HG02938 (cell line): ENCODE measurements around the gene PCGF1.

ENCODE experiments used
- ATAC-seq: cut with Tn5 transposase; IDR thresholded peaks from one replicate; pipeline ENCODE4 v1.9.1; 2021; ENCODE audit warnings: mild to moderate bottlenecking, moderate library complexity; ENCODE audit not compliant: unreplicated experiment

The PCGF1 gene

DNA sequence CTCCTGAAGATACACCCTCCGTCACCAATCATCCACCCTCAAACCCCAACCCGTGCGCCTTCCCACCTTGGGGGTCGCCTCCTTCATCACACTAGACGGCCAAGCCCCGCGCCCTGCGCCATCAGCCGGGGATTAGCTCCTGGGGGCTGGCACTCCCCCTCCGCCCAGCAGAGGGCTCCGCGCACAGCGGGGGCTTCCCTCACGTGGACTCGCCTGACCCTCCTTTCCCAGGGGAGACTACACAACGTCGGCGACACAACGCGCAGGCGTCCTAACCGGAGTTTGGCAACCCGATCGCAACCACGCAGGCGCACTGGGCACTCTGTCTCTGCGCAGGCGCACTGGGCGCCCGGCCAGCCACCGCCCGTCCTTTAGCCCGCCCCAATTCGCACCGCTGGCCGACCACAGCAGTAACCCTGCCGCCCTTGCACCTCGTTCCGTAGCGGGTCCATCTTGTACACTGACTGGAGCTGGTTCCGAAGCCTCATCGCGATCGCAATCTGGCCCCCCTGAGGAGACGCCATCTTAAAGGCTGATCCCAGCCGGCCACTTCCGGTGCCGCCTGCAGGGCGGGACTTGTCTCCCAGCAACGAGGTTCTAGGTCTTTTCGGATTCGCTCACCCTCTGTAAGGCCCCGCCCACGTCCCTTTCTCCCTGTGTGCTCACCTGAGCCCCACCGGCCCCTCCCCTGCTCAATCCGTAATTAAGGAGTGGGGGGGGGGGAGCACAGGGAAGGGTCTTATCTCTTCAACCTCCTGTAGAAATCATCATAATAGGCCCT lies at the start of gene PCGF1:
Gene PCGF1, minus strand, starts transcription at position 551 of the 781 bp plus-strand sequence. Its CDS starts 27 bp downstream, at position 524.
- peak; percentile 96 for ATAC-seq

DNA sequence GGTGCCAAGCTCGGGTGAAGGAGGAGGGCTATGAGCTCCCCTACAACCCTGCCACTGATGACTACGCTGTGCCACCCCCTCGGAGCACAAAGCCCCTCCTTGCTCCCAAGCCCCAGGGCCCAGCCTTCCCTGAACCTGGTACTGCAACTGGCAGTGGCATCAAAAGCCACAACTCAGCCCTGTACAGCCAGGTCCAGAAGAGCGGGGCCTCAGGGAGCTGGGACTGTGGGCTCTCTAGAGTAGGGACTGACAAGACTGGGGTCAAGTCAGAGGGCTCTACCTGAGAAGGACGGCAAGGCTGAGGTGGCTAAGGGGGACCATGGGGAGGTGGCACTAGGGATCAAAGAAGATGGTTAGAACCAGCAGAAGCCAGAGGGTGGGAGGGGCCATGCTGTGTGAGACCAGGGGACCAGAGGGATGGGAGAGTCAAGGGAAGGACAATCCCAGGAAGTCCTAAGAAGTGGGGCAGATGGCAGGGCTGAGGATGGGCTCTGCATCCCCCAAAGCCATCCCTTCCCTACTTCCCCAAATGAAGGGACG lies 49.4 kb upstream of the PCGF1 start:
- no peak for ATAC-seq

DNA sequence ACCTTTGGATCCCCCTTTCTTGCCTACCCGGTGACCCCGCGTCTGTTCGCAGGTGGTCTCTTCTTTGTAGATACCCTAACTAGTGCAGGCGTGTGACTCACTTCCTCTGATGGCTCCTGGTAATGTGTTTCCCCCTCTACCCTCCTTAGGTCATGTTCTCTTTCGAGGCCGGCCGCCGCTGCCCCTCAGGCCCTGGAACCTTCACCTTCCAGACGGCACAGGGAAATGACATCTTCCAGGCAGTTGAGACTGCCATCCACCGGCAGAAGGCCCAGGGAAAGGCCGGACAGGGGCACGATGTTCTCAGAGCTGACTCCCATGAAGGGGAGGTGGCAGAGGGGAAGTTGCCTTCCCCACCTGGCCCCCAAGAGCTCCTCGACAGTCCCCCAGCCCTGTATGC lies 48.7 kb upstream of the PCGF1 start:
- no peak for ATAC-seq

DNA sequence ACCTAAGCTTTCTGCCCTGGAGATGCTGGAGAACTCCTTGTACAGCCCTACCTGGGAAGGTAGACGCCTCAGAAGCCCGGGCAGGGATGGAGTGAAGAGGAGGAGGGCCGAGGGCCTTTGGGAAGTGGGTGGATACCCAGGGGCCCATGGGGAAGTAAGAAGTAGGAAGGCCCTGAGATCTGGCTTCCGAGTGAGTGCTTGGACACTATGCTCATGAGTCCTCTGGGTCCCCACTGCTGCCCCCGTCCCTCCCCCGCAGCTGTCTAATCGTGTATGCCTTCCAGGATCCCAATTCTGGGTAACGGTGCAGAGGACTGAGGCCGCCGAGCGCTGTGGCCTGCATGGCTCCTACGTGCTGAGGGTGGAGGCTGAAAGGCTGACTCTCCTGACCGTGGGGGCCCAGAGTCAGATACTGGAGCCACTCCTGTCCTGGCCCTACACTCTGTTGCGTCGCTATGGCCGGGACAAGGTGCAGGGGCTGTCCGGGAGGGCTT lies 48.2 kb upstream of the PCGF1 start:
- no peak for ATAC-seq

DNA sequence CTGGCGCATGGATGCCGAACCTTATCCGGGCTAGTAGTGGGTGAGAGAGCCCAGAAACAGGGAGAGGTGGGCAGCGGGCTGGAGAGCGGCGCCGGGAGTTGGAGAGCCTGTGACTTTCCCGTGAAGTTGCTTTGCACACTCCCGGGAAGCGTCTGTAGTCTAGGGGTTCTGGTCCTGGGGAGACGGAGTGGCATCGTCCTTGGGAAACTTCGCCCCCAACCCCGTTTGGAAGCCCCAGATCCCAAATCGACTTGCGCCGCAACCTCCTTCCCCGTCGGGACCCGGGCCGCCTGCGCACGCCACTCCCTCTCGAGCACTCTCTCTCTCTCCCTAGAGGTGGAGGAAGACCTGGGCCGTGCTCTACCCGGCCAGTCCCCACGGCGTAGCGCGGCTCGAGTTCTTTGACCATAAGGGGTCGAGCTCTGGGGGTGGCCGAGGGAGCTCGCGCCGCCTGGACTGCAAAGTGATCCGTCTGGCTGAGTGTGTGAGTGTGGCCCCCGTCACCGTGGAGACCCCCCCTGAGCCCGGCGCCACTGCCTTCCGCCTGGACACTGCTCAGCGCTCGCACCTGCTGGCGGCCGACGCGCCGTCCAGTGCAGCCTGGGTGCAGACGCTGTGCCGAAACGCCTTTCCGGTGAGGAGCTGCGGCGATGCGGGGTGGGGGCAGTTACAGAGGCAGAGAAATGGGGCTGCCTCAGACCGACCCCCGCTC lies 47.5 kb upstream of the PCGF1 start:
- peak; percentile 37 for ATAC-seq

DNA sequence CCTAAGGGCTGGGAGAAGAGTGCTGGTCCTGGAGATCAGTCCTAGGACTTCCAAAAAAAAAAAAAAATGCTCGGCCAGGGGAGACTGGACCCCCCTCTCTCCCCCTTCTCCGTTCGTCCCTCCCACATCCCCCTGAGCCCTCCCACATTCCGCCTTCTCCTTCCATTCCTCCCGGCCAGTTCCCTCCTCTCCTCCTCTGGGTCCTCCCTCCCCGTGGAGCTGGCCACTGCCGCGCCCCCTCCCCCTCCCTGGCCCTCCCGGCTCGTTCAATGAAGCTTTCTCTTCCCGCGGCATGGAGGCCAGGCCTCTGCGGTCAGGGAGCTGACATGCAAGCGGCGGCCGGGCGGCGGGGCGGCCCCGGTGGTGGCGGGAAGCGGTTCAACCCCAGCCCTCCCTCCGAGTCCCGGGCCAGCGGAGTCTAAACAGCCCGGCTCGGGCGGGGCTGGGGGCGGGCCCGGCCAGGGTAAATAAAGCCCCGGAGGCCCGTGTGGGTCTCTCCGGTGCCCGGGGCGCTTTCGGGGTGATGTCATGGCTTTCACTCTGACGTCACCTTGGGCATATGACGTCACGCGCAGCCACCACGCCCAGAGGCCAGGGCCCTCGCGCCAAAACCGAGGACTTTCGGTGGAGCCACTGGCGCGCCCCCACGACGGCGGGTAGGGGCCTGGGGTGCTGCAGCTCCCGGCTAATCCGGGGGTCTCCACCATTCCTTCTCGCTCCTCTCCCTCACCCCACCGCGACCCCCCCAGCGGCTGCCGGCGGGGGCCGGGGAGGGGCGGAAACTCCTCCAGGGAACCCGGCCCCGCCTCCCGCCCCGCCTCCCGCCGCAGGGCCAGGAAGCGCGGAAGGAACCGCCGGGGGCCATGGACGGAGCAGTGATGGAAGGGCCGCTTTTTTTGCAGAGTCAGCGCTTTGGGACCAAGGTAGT lies 46.7 kb upstream of the PCGF1 start, which contains the start of the genes DOK1 and LOXL3:
Gene DOK1, plus strand, starts transcription at position 829 of the 928 bp plus-strand sequence. Its CDS starts 35 bp downstream, at position 864.
Gene LOXL3, minus strand, starts transcription at position 51 of the 928 bp plus-strand sequence. CDS start 1,308 bp downstream, outside the sequence.
- ATAC-seq, result peak; percentile 48

DNA sequence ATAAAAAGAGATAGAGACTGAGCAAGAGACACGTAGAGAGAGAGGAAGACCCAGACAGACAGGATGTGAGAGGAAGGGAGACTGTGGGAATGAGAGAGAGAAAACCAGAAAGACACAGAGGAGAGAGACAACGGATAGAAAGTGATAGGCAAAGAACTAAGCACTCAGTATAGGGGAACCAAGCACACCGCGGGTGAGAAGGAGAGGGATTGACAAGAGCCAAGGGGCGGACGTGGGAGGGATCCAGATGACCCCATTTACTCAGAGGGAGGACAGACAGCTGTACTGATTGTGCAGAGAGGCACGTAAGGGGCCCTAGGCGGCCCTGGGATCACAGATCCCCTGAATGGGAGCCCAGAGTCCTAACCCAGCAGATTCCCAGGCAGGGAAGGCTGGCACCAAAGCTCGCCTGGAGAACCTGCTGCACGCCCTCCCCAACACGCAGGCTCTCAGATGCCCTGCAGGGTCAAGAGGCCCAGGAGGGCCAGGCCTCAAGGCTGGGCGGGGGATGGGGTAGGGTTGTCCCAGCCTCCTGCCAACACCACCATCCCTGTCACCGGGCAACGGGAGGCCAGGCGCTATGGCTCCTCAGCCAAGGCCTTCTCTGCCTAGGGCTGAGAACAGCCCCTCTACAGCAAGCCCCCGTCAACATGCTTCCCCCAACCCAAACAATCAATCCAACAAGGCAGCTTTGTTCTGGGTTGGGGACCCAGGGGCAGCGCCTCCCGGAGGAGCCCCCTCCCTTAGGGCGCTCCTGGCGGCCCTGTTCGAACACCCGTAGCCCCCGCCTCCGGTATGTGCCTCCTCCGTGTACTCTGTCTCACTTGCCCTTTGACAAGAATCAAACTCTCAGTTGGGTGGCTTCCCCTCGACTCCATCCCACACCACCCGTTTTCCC lies 45.7 kb upstream of the PCGF1 start:
- no peak for ATAC-seq

DNA sequence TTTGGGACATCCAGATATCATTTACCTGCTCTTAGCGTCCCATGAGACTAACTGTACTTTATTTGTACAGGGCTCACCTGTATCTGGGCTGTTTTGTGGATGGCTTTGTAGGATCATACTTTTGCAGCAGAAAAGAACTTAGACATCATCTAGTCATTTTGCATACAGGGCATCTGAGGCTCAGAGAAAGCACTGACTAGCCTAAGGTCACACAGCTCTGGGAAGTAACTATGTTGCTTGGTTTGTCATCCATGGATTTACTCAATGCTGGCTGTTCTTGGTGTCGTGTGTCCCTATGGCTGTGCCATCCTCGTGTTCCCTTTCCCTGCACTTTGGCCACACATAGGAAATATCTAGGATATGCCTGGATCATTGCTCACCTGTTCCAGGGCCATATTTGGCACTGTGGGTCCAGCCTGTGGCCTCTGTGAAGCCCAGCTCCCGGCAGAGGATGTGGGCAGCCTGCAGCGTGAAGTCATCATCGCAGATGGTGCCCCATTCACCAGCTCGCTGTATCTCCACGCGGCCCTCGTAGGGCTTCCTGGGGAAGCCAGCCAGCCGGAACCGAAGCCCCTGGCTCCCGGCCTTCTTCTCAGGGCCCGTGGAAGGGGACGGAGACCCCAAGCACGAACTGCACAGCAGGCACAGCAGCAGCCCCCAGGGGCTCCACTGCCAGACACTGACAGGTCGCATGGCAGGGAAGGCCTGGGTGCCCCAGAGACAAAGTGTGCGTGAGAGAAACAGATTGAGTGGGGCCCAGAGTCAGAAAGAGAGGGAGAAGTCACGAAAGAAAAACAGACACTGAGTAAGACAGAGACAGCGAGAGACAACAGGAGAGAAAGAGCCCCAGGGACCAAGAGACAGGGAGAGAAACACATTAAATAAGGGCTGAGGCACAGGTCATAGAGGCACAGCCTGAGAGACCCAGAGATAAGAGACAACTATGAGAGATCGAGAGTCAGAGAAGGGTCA lies 44.7 kb upstream of the PCGF1 start:
- no peak for ATAC-seq

DNA sequence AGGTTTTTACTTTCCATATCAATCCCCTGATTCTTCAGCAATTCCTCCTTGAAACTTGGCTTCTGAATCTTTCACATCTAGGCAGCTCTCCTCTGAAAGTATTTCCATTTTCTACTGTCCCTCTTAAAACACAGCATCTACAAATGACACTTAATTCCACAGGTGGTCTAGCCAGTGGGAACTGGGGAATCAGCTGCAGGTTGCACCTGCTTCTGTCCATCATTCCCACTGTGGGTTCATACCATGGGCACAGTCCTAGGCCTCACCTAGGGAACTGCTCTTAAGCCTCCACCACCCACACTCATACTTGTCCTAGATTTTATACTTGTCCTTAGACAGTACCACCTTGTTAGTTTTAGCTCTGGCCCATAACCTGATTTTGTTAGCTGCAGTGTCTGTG lies 44.0 kb upstream of the PCGF1 start:
- no peak for ATAC-seq

DNA sequence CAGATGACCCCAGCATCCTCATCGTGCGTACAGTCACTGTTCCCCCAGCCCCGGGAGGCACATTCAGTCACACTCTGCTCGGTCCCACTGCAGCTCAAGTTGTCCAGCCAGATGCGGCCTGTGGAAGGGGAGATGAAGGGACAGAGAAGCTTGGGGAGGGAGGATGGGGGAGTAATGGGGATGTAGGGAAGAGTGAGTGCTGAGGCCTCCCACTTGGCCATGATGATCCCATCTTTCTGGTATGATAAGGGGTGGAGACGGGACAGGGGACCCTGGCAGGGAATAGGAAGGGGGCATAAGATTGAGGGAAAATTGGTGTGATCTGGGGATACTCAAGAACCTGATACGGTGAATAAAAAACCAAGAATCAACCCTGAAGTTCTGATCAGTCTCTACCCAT lies 42.7 kb upstream of the PCGF1 start:
- no peak for ATAC-seq

DNA sequence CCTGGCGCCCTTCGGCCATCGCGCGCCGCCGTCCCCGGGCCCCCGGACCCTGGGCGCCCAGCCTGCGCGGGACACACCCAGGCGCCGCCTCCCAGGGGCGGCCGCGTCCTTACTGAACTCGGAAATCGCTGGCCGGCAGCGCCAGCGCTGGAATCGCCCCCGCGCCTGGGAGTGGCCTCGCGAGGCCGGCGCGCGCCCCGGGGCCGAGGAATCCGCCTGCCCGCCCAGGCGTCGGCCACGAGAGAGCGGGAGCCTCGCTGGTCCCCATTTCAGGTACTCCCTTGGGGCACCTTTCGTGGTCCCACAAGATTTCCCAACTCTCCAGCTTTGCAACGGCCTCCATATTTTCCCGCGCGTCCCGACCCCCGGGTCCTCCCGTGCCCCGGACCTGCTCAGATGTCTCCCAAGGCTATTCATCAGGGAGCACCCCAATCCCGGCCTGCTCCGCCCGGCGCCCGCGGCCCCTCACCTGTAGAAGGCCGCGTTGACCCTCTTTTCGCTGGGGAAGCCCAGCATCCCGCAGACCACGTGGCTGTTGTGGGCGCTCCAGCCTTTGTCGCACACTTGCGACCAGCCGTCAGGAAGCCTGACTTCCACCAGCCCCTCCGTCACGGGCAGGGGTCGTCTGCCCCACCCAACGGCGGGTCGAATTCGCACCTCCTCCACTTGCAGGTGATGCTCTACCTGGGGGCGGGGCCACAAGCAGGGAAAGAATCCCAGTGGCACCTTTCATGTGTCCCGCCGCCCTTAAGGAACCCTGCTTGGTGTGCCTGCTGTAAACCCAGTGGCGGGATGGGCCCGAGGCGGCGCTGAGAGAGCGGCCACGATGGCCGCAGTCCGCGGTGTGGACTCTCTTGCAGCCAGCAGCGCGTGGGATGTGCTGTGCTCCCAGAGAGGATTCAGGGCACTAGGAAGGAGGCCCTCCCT lies 41.7 kb upstream of the PCGF1 start:
- ATAC-seq, result no peak

DNA sequence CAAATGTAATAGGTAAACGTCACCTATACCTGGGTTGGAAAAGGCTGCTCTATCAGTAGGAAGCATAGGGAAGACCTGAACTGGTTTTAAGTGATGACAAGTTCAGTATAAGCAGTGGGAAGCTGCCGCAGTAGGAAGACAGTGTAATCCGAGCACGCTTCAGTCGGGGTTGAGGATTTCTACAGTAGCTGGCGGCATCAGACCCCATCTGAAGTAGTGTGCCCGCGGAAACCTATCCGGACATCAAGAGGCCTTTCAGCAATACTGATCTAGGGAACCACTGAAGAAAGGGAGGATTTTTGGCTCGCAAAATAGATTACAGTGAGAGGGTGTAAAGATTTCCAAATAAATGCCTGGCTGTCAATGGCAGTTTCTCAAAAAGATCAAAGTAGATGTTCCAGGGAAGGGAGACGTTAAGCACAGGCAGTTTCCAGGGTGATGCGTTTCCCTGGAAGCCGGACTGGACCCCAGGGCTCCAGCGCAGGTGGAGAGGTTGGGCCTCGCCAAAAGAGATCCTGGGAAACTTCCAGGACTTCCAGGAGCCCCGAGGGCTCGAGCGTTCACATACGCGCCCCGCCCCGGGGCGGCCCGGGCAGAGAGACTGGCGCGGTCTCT lies 40.9 kb upstream of the PCGF1 start:
- ATAC-seq, result no peak

DNA sequence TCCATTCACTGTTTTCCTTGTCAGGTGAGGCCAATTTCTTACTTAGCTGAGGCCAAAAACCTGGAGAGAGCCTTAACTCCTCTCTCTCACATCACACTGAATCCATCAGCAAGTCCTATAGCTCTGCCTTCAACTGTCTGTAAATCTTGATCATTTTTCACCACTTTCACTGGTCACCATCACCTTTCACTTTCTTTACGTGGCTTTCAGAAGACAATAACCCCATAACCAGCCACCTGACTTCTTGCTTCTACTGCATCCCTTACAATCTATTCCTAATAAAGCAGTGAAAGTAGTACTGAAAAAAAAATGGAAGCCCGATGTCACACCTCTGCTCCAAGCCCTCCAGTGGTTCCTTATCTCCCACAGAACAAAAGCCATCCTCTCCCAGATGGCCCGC lies 38.5 kb upstream of the PCGF1 start:
- no peak for ATAC-seq

DNA sequence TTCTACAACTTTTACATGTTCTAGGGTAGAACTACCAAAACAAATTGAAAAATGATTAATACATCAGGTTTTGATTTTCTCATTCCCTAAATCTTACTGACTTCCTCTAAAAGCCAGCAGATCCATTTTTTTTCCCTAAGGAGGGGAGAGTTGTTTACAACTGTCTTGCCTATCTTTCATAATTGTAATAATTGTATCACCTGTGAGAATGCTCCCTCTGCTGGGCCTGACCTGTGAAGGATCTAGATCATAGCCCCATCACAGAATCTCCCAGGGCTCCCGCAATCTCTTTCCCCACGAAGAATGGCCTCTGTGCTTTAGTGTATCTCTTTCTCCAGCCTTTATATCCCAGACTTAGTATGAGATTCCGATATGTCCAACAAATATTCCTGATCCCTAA lies 37.1 kb upstream of the PCGF1 start:
- ATAC-seq, result no peak

DNA sequence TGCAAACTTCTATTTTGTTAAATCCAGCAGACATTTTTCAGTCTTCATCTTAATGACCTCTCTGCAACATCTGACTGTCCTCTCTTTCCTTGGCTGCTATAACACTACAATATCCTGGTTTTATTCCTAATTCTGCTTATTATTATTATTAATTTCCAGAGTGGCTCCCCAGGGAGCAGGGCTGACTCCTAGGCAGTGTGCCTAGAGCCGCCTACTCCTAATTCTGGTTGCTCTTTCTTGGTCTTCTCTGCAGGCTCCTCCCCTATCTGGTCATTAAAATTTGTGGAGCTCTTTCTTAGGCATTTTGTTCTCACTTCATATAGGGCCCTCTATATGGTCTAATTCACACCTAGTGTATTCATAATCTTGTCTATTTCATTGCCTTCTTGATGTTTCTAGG lies 35.5 kb upstream of the PCGF1 start:
- ATAC-seq, result no peak

DNA sequence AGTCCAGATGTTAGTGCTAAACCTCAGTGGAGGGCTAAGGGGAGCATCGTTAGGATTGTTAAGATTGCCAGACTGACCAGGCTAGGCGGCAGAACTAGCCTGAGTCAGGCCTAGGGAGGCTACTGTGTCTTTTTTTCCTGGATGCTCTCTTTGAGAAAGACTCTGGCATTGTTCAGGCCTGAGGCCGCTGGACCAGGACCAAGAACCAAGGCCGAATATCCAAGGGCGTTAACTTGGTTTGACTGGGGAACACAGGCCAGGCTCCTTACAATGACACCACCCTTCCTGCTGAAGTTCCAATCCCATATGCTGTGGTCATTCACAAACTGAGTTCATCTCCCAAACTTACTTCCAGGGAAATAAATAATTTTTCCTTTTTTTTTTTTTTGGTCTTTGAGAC lies 32.8 kb upstream of the PCGF1 start:
- ATAC-seq, result no peak

DNA sequence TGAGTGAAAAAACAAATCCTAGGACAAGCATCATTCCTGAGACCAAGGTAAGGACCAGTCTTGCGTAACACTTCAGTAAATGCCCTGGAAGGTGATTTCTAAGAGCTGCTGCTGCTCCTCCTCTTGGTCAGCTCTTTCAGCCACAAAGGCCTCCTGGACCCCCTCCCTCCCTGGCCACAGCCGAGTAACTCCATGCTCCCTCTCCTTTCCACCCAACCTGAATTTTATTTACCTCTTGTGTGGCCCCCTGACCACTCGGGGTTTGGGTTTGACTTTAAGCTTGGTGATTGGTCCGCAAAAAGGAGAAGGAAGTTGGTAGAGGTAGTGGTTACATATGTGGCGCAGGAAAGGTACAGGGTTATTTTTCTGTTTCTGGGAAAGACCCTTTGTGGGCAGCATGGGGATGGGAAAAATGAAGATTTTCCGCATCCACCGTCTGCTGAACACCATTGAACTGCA lies 31.4 kb upstream of the PCGF1 start:
- ATAC-seq, result no peak
